ENCODE results near the gene SLC25A47. TPM values are rescaled to one million over a fixed set of nuclear protein-coding genes. Genes with fewer than 3 reads are reported as not detected.
"Not testable (repeated sequence)": the region's sequence is repeated elsewhere in the genome, so short reads cannot be mapped to it uniquely, and the experiment has no call there.

SLC25A47 gene
- total RNA-seq, 1 donor: not detected

GRCh38 chr14:100341301-100342031, 18.3 kb downstream of the SLC25A47 start:
- peak; percentile 87 for DNase-seq (ENCODE audit: low read depth)
- no peak for TF ChIP-seq CTCF (IDR thresholded peaks at IDR 0.05; ENCODE audit: insufficient read depth, low read length)
- H3K4me3 ChIP-seq (ENCODE audit: low read depth, low read length): no peak overlapping the region

- no peak for TF ChIP-seq CTCF (IDR thresholded peaks at IDR 0.05; ENCODE audit: insufficient read depth, low read length)
- H3K4me3 ChIP-seq (ENCODE audit: low read depth, low read length): no peak overlapping the region
- no peak for DNase-seq (ENCODE audit: low read depth)
These were observed 19.1 kb downstream of the SLC25A47 start for GRCh38 chr14:100342195-100342594.

- not testable (repeated sequence) for H3K4me3 ChIP-seq (ENCODE audit: low read depth, low read length); DNase-seq (ENCODE audit: low read depth)
These were observed 19.7 kb downstream of the SLC25A47 start for GRCh38 chr14:100342826-100343225.

- not testable (repeated sequence) for DNase-seq (ENCODE audit: low read depth); H3K4me3 ChIP-seq (ENCODE audit: low read depth, low read length)
These were observed 21.5 kb downstream of the SLC25A47 start for GRCh38 chr14:100344657-100345056.

- no peak overlapping the region for H3K4me3 ChIP-seq (ENCODE audit: low read depth, low read length)
- no peak for DNase-seq (ENCODE audit: low read depth)
- no peak for TF ChIP-seq CTCF (IDR thresholded peaks at IDR 0.05; ENCODE audit: insufficient read depth, low read length)
These were observed 22.6 kb downstream of the SLC25A47 start for GRCh38 chr14:100345711-100346110.

- no peak for TF ChIP-seq CTCF (IDR thresholded peaks at IDR 0.05; ENCODE audit: insufficient read depth, low read length)
- H3K4me3 ChIP-seq (ENCODE audit: low read depth, low read length): no peak overlapping the region
- no peak for DNase-seq (ENCODE audit: low read depth)
These were observed 23.4 kb downstream of the SLC25A47 start for GRCh38 chr14:100346306-100347091.

GRCh38 chr14:100348253-100348729, 25.2 kb downstream of the SLC25A47 start:
- no peak overlapping the region for H3K4me3 ChIP-seq (ENCODE audit: low read depth, low read length)
- no peak for TF ChIP-seq CTCF (IDR thresholded peaks at IDR 0.05; ENCODE audit: insufficient read depth, low read length)
- DNase-seq (ENCODE audit: low read depth): no peak
